SK-N-MC (cell line): ENCODE data around the gene PRDM16.

Source experiments
- EZH2 ChIP-seq: fragments of 200-600 bp; sonication (generic); IDR thresholded peaks from one replicate; pipeline ENCODE4 v1.6.1; 2017; ENCODE audit warnings: antibody characterized with exemption
- POLR2AphosphoS5 ChIP-seq: IDR thresholded peaks from 2 replicates; pipeline ENCODE4 v1.6.1; 2012; ENCODE audit warnings: mild to moderate bottlenecking, low read depth, low read length, borderline replicate concordance

DNA sequence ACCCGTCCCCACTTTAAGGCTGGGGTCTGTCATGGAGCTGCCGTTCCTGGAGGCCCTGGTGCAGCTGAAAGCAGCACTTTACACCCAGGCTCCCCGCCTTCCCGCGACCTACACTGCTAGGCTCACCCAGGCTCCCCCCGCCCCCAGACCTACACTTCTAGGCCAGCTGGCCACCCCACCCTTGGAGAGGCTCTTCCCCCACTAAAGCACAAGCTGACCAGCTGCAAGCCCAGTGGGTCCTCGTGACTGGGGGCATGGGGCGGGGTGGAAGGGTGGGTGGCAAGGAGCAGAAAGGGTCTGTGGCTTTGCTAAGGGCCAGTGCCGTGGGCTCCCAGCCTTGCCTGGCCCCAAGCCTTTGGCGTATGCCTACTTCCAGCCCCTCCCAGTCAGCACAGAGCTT lies 375.7 kb downstream of the PRDM16 start:
- TF ChIP-seq POLR2AphosphoS5 (no peak), EZH2 (no peak)
